Ascending aorta (tissue), 2 donors: ENCODE measurements around the gene ZSWIM8. TPM values are rescaled to one million over a fixed set of nuclear protein-coding genes. Genes with fewer than 3 reads are reported as not detected.

Experiments
- DNase-seq, 2 donors: peaks; one replicate each; pipeline ENCODE4 v3.0.0-alpha.2; 2019; ENCODE audit warnings: low spot score in 2 of 2
- H3K27ac ChIP-seq, 2 donors: fragments of 200-600 bp; sonication (generic); one replicate each; pipeline ENCODE4 v1.5.1; 2016 to 2017; ENCODE audit warnings: mild to moderate bottlenecking in 1 of 2
- H3K27me3 ChIP-seq: fragments of 200-600 bp; sonication (generic); one replicate; pipeline ENCODE4 v1.5.1; 2017
- H3K36me3 ChIP-seq, 2 donors: fragments of 200-600 bp; sonication (generic); one replicate each; pipeline ENCODE4 v1.5.1; 2016
- H3K4me1 ChIP-seq, 2 donors: fragments of 200-600 bp; sonication (generic); one replicate each; pipeline ENCODE4 v1.5.1; 2016 to 2017; ENCODE audit warnings: mild to moderate bottlenecking in 1 of 2
- H3K4me3 ChIP-seq, 2 donors: fragments of 200-600 bp; sonication (generic); one replicate each; pipeline ENCODE4 v1.5.1; 2016 to 2017; ENCODE audit warnings: mild to moderate bottlenecking in 1 of 2
- H3K9me3 ChIP-seq, 2 donors: fragments of 200-600 bp; sonication (generic); one replicate each; pipeline ENCODE4 v1.5.1; 2016
- CTCF ChIP-seq, 3 experiments: fragments of 200-600 bp in 2 of 3; fragments of 450-650 bp in 1 of 3; sonication (generic) in 2 of 3; IDR thresholded peaks; one replicate each; pipeline ENCODE4 v1.5.1; 2016 to 2019; ENCODE audit warnings: antibody characterized with exemption in 3 of 3, mild to moderate bottlenecking in 1 of 3, moderate library complexity in 1 of 3
- intact Hi-C: fragments of 100-400 bp; cut with DNase I; formaldehyde crosslinking; loops from one replicate; pipeline ENCODE4 v1.15.1; 2023
- total RNA-seq: library from RNA; depleted of rRNA; stranded (reverse); fragments of >200 nt; gene quantifications from one replicate; pipeline ENCODE4 v1.1.0, GENCODE V29; 2016

Gene ZSWIM8
- total RNA-seq, 1 donor from 2014 or later, result 106 TPM

GRCh38 chr10:73744664-73744975 is 40.8 kb upstream of the ZSWIM8 start:
- Histone ChIP-seq H3K4me1 (peaks cover 12 to 25% of the 10 kb centered on the region in 2 donors), H3K27me3 (no peaks in the 10 kb centered on the region), H3K36me3 (peaks cover 28 to 33% of the 10 kb centered on the region in 2 donors), H3K27ac (peak overlapping the region; percentile 95 to 96), H3K9me3 (no peaks in the 10 kb centered on the region), H3K4me3 (peak overlapping the region; percentile 73 to 82)
- intact Hi-C loops, result loop anchor here (1.0 to 10.0 kb wide), 4 partner anchors 28 to 500 kb away; partner anchors contain the start of genes DNAJC9, NDST2 and ZSWIM8
- no peak for TF ChIP-seq CTCF (IDR thresholded peaks at IDR 0.05)
- DNase-seq, result peak in 1 of 2 donors; percentile 78

- Histone ChIP-seq H3K27me3 (no peaks in the 10 kb centered on the region), H3K9me3 (no peaks in the 10 kb centered on the region), H3K4me3 (no peak overlapping the region), H3K4me1 (peaks cover 12 to 27% of the 10 kb centered on the region in 2 donors), H3K36me3 (peaks cover 49 to 51% of the 10 kb centered on the region in 2 donors), H3K27ac (no peak overlapping the region)
- TF ChIP-seq CTCF (IDR thresholded peaks at IDR 0.05), result no peak
- intact Hi-C loops, result loop anchor here (10.0 kb wide), 1 partner anchor 502 kb away; the partner anchor contains the start of gene DNAJC9
- peak in 1 of 2 donors; percentile 50 for DNase-seq
Observed at GRCh38 chr10:73746721-73747120, 38.7 kb upstream of the ZSWIM8 start.

GRCh38 chr10:73750819-73751218 is 34.6 kb upstream of the ZSWIM8 start:
- H3K27ac ChIP-seq, result no peak overlapping the region
- no peak for DNase-seq

GRCh38 chr10:73756183-73756582 is 29.2 kb upstream of the ZSWIM8 start:
- no peak overlapping the region for H3K27ac ChIP-seq
- H3K36me3 ChIP-seq, result peaks cover 65 to 68% of the 10 kb centered on the region in 2 donors
- no peak for DNase-seq
- H3K27me3 ChIP-seq, result no peaks in the 10 kb centered on the region
- intact Hi-C loops, result no loop called here
- no peaks in the 10 kb centered on the region for H3K4me1 ChIP-seq
- H3K4me3 ChIP-seq, result no peak overlapping the region
- no peaks in the 10 kb centered on the region for H3K9me3 ChIP-seq
- TF ChIP-seq CTCF (IDR thresholded peaks at IDR 0.05), result no peak

More at GRCh38 chr10:73750819-73751218, 34.6 kb upstream of the ZSWIM8 start:
- Histone ChIP-seq H3K27me3 (no peaks in the 10 kb centered on the region), H3K4me3 (no peak overlapping the region), H3K4me1 (peaks cover 0 to 11% of the 10 kb centered on the region in 2 donors), H3K36me3 (peaks cover 83 to 85% of the 10 kb centered on the region in 2 donors), H3K9me3 (no peaks in the 10 kb centered on the region)
- intact Hi-C loops, result no loop called here
- TF ChIP-seq CTCF (IDR thresholded peaks at IDR 0.05), result no peak

GRCh38 chr10:73758704-73759511 is 26.5 kb upstream of the ZSWIM8 start:
- Histone ChIP-seq H3K4me3 (no peak overlapping the region), H3K27ac (no peak overlapping the region), H3K36me3 (peaks cover 65 to 68% of the 10 kb centered on the region in 2 donors), H3K27me3 (no peaks in the 10 kb centered on the region), H3K9me3 (no peaks in the 10 kb centered on the region), H3K4me1 (no peaks in the 10 kb centered on the region)
- intact Hi-C loops, result no loop called here
- no peak for TF ChIP-seq CTCF (IDR thresholded peaks at IDR 0.05)
- DNase-seq, result no peak
